H1 (cell line): Measurements from ENCODE around the gene DGKI. TPM values are rescaled to one million over a fixed set of nuclear protein-coding genes. Genes with fewer than 3 reads are reported as not detected.

ENCODE experiments used
- ATF3 ChIP-seq: IDR thresholded peaks from 2 replicates; pipeline ENCODE4 v1.6.1; 2011; ENCODE audit warnings: low read depth, mild to moderate bottlenecking, low read length; ENCODE audit not compliant: insufficient read depth
- BACH1 ChIP-seq: IDR thresholded peaks from 2 replicates; pipeline ENCODE4 v1.6.1; 2012; ENCODE audit warnings: low read length, improper control_type of control experiment
- RFX5 ChIP-seq: IDR thresholded peaks from 2 replicates; pipeline ENCODE4 v1.6.1; 2011; ENCODE audit warnings: low read depth, low read length, improper control_type of control experiment, borderline replicate concordance
- SIX5 ChIP-seq: IDR thresholded peaks from 2 replicates; pipeline ENCODE4 v1.6.1; 2011; ENCODE audit warnings: mild to moderate bottlenecking, low read depth, low read length
- SP4 ChIP-seq: IDR thresholded peaks from 2 replicates; pipeline ENCODE4 v1.6.1; 2012; ENCODE audit warnings: low read length, inconsistent platforms
- TBP ChIP-seq: IDR thresholded peaks from 2 replicates; pipeline ENCODE4 v1.6.1; 2011; ENCODE audit warnings: low read depth, low read length, improper control_type of control experiment
- USF2 ChIP-seq: IDR thresholded peaks from 2 replicates; pipeline ENCODE4 v1.6.1; 2011; ENCODE audit warnings: low read length, improper control_type of control experiment
- polyA plus RNA-seq, 7 experiments: library from polyadenylated mRNA; depleted of rRNA in 3 of 7; stranded (reverse) in 5 of 7; unstranded in 2 of 7; fragments of >200 nt in 5 of 7; fragments of 200-250 nt in 2 of 7; gene quantifications; 1 replicate in 5 of 7; 2 replicates in 1 of 7; 4 replicates in 1 of 7; pipeline versions ENCODE4 v1.2.1 to v1.2.3, GENCODE V29; 2011 to 2013; ENCODE audit warnings: missing spikeins in 2 of 7, mixed read lengths in 2 of 7
- total RNA-seq: library from RNA; stranded (reverse); fragmentation: NEBNext Ultra II Directional; extraction: Animal tissue kit (Norgen Biotek cat#: 25700); gene quantifications from 2 replicates; pipeline ENCODE4 v1.2.1, GENCODE V29; 2021

DGKI gene
- total and polyA plus RNA-seq, 2 of the 8 experiments (the other 6 are each of a cell fraction or from before 2014, with no cell fraction given) = 0.20 to 0.71 TPM

- no peak for TF ChIP-seq USF2
- TF ChIP-seq RFX5 = no peak
- no peak for TF ChIP-seq SIX5
- TF ChIP-seq TBP = no peak
- TF ChIP-seq ATF3 = no peak
- no peak for TF ChIP-seq SP4
- TF ChIP-seq BACH1 = no peak
Observed at GRCh38 chr7:137893143-137893742, 46.5 kb upstream of the DGKI start (continued).
